ENCODE results near the gene B3GALT6.
A peak's percentile ranks its signal among the peaks of the same experiment; 100 is the strongest.
"Not testable (repeated sequence)": the region's sequence is repeated elsewhere in the genome, so short reads cannot be mapped to it uniquely, and the experiment has no call there.

Gene B3GALT6

GRCh38 chr1:1232208-1232795, at the start of gene B3GALT6:
Gene B3GALT6 (plus strand): TSS chr1:1232237. CDS start chr1:1232279, 42 bp downstream.
- DNase-seq = peak in 1 of 2 donors; percentile 67

DNA sequence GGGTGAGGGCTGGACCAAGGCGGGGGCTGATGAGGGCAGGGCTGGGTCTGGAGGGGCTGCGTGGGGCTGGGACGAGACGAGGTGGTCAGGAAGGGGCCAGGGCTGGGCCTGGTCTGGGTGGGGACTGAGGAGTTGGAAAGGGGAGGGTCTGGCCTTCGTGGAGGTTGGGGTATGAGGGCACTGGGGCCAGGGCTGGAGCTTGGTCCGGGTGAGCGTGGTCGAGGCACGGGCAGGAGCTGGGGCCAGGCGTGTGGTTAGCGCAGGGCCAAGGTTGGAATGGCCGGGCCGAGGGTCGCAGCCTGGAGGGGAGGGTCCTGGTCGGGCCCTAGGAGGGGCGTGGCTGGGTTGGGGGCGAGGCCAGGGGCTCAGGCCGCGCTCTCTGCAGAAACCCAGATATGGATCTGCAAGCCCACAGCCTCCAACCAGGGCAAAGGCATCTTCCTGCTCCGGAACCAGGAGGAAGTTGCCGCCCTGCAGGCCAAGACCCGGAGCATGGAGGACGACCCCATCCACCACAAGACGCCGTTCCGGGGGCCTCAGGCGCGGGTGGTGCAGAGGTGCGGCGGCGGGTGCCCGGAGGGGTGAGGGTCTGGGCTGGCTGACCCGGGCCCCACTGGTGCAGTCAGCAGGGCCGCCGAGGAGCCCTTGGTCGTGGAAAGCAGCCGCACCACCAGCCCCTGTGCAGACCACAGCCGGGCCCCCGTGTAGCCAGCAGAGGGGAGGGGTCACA, 49.4 kb upstream of the B3GALT6 start:
- no peak for DNase-seq

DNA sequence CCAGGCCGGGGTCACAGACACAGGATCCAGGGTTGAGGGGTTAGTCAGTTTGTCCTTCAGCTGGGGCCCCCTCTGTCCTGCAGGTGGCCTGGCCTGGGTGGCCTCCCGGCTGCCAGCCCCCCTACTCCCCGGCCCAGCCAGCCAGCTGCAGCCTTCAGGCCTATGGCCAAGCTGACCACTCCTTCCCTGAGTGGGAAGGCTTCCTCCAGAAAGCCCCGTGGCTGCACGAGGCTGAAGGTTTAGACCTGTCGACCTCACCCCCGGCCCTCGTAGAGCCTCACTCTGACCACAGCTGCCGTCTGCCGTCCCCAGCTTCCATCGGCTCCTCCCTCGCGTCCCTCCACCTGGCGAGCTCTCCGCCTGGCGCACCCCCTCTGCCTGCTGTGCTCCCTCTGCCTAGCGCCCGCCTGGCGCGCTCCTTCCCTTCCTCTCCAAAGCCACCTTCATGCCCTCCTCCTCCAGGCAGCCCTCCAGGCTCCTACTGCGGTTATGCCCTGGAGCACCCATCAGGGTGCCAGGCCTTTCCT, 48.8 kb upstream of the B3GALT6 start:
- DNase-seq = no peak

DNA sequence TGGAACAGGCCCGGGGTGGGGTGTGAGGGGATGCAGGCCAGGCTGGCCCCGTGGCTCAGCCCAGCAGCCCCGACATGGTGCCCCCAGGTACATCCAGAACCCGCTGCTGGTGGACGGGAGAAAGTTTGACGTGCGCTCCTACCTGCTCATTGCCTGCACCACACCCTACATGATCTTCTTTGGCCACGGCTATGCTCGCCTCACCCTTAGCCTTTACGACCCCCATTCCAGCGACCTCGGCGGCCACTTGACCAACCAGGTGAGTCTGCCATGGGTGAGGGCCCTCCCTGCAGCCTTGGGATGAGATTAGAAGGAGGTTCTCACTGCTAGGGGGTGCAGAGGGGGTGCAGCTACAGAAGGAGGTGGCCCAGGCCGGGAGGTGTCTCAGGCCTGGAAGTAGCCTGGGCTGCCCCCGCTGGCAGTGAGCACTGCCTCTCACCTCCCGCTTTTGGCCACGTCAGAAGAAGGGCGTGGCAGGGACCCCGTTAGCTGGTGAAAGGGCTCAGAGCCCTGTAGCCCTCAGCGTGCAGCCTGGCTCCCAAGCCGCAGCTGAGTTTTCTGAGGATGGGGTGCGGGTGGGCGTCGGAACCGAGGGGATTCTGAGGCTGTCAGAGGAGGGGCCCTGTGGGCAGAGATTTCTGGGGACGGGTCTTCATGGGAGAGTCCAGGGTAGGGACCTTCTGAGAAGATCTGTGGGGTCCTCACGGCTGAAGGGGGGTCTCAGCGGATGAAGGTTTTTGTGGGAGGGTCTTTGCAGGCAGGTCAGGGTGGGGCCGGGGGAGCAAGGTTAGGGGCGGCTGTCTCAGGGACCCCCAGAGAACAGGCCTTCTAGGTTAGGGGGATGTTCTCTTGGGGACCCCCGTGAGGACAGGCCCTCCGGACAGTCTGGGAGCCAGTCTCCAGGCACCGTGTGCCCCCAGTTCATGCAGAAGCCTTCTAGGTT, 47.9 kb upstream of the B3GALT6 start:
- DNase-seq = no peak

- peak; percentile 0 to 49 for DNase-seq
Observed at GRCh38 chr1:1185101-1185765, 46.8 kb upstream of the B3GALT6 start.

- no peak for DNase-seq
Observed at GRCh38 chr1:1187938-1188337, 44.1 kb upstream of the B3GALT6 start.

DNA sequence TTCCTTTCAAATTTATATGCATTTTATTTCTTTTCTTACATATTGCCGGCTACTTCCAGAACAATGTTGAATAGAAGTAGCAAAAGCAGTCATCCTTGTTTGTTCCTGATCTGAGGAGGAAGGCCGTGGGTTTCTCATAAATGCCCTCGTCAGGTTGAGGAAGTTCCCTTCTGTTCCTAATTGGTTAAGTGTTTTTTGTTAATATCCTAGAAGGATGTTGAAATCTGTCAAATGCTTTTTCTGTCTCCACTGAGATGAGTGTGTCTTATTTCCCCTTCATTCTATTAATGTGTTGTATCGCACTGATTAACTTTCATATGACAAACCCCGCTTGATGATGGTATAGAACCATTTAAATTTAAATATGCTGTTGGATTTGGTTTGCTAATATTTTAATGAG, 42.9 kb upstream of the B3GALT6 start:
- no peak for DNase-seq

GRCh38 chr1:1191734-1192133, 40.3 kb upstream of the B3GALT6 start:
- DNase-seq = no peak

GRCh38 chr1:1194723-1195122, 37.3 kb upstream of the B3GALT6 start:
- DNase-seq = no peak

- not testable (repeated sequence) for DNase-seq
Observed at GRCh38 chr1:1195726-1196125, 36.3 kb upstream of the B3GALT6 start.

DNA sequence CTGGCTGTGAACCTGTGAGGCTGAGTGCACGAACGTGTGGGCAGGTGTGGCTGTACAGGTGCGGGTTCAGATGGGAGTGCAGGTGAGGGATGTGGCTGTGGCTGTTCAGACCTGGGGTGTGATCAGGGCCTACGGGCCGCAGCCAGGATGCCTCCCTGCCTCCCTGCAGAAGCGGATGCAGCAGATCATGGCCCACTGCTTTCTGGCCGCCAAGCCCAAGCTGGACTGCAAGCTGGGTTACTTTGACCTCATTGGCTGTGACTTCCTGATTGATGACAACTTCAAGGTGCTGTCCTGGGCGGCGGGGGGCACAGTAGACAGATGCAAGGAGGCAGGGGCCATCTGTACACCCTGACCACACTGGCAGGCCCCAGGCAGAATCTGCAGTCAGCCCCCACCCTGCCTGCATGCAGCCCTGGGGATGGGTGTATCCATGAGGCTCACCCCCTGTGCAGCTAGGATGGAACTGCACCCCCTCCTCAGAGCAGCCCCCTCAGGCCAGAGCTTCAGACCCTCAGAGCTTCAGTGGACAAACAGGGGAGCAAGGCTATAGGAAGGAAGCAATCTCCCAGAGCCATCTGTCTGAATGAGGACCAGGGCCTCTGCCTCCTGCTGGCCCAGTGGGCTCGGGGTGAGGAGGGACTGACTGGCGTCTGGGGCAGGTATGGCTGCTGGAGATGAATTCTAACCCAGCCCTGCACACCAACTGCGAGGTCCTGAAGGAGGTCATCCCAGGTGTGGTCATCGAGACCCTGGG, 35.4 kb upstream of the B3GALT6 start:
- no peak for DNase-seq

GRCh38 chr1:1197188-1197500, 34.9 kb upstream of the B3GALT6 start:
- no peak for DNase-seq

DNA sequence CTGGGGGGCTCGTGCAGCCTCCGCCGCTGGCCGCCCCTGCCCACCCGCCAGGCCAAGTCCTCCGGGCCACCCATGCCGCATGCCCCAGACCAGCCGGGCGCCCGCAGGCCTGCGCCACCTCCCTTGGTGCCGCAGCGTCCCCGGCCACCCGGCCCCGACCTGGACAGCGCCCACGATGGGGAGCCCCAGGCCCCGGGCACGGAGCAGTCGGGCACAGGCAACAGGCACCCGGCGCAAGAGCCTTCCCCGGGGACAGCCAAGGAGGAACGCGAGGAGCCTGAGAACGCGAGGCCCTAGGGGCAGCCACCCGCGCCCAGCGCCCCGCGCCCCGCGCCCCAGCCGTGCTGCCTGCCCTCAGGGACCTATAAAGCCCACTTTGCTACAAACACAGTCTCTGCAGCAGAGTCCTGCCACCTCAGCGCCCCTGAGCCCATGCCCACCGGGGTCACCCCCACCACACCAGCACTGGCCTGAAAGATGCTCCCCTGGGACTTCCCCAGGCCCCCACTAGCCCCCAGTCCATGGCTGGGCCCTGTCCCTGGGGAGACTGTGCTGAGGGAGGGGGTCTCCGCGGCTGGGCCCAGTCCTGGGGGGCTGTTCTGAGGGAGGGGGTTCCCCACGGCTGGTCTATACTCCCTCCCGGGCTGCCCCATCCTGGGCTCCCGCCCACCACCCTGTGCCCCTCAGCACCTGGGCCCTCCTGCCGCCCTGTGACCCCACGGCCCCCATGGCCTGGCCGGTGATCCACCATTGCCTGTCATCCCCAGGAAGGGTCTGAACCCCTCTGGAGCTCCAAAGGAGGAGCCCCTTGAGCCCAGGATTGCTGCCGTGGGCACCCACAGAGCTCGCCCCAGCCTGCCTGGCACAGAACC, 34.2 kb upstream of the B3GALT6 start:
- no peak for DNase-seq

- DNase-seq = no peak
Observed at GRCh38 chr1:1198423-1199140, 33.5 kb upstream of the B3GALT6 start.

- DNase-seq = no peak
Observed at GRCh38 chr1:1199141-1199960, 32.7 kb upstream of the B3GALT6 start.

- DNase-seq = no peak
Observed at GRCh38 chr1:1199961-1200875, 31.8 kb upstream of the B3GALT6 start.

GRCh38 chr1:1200876-1201810, 30.9 kb upstream of the B3GALT6 start:
- no peak for DNase-seq

All from hippocampal formation (tissue), 2 donors.